K562 (cell line): Measurements from ENCODE around the gene ITPK1. TPM values are rescaled to one million over a fixed set of nuclear protein-coding genes. Genes with fewer than 3 reads are reported as not detected.

ENCODE experiments used
- ATAC-seq: fragments of 200-7000 bp; cut with Tn5 transposase; 3 replicates; pipeline ENCODE4 v1.9.1; 2020; ENCODE audit warnings: moderate library complexity
- BruUV-seq: library from RNA; stranded (reverse); fragments of 400-500 nt; replicated peaks from 2 replicates; lab custom pipeline; 2021; lab: Mats Ljungman, UMichigan
- CTCF ChIA-PET: fragments of 300-600 bp; formaldehyde crosslinking; extraction: SDS; loops from one replicate; lab custom pipeline; 2021; ENCODE audit warnings: low intra/inter-chr PET ratio; lab: Yijun Ruan, JAX
- POLR2A ChIA-PET: fragments of 300-600, 350-650 bp; sonication (Branson Sonifier 250); formaldehyde crosslinking; extraction: SDS; loops from one replicate; lab custom pipeline; 2021; ENCODE audit warnings: antibody characterized with exemption, inconsistent platforms; lab: Yijun Ruan, JAX
- DNase-seq, 4 experiments: peaks; one replicate each; pipeline versions ENCODE4 v3.0.0 to v3.0.0-alpha.2; 2011 to 2018; ENCODE audit warnings: low spot score in 3 of 4, mixed read lengths in 3 of 4; ENCODE audit errors: extremely low read depth in 1 of 4
- FAIRE-seq: peaks from 2 replicates; lab custom pipeline; 2011; peaks lifted over from hg19 to GRCh38; lab: Jason Lieb, UNC
- H2AFZ ChIP-seq: 2 replicates; pipeline ENCODE4 v1.6.0; 2011; ENCODE audit warnings: low read depth, low read length, control low read depth, inconsistent platforms
- H3K27ac ChIP-seq: fragments of 200-600 bp; 3 replicates; pipeline ENCODE4 v1.8.0; 2011; ENCODE audit warnings: low read depth, mild to moderate bottlenecking, control low read depth, inconsistent platforms, low read length, moderate library complexity, mixed read lengths; ENCODE audit errors: extremely low read depth
- H3K27me3 ChIP-seq, 2 experiments: fragments of 300-600 bp in 1 of 2; 2 replicates in 1 of 2; 3 replicates in 1 of 2; pipeline versions ENCODE4 v1.6.0 to v1.8.0; 2011; ENCODE audit warnings: inconsistent platforms in 2 of 2, low read length in 2 of 2, mild to moderate bottlenecking in 1 of 2, mixed read lengths in 1 of 2, moderate library complexity in 1 of 2; ENCODE audit not compliant: control insufficient read depth in 2 of 2, insufficient read depth in 2 of 2
- H3K36me3 ChIP-seq: fragments of 300-600 bp; 3 replicates; pipeline ENCODE4 v1.8.0; 2011; ENCODE audit warnings: mild to moderate bottlenecking, low read length, inconsistent platforms; ENCODE audit not compliant: control insufficient read depth, insufficient read depth
- H3K4me1 ChIP-seq, 2 experiments: fragments of 200-600 bp in 1 of 2; replicated peaks in 1 of 2; 2 replicates in 1 of 2; 3 replicates in 1 of 2; pipeline versions ENCODE4 v1.5.1 to v1.8.0; 2011; ENCODE audit warnings: inconsistent platforms in 2 of 2, low read length in 2 of 2, mild to moderate bottlenecking in 1 of 2, mixed read lengths in 1 of 2, moderate library complexity in 1 of 2; ENCODE audit not compliant: control insufficient read depth in 2 of 2, insufficient read depth in 2 of 2
- H3K4me2 ChIP-seq: 2 replicates; pipeline ENCODE4 v1.6.1; 2011; ENCODE audit warnings: low read length, control low read depth, inconsistent platforms, mixed read lengths; ENCODE audit not compliant: insufficient read depth
- H3K4me3 ChIP-seq: fragments of 200-600 bp; sonication (generic), shearing (Covaris generic); 2 replicates; pipeline ENCODE4 v1.5.1; 2016; ENCODE audit warnings: control low read depth, inconsistent platforms
- H3K79me2 ChIP-seq: fragments of 200-600 bp; 3 replicates; pipeline ENCODE4 v1.8.0; 2011; ENCODE audit warnings: low read length, inconsistent platforms; ENCODE audit not compliant: control insufficient read depth, insufficient read depth
- H3K9ac ChIP-seq, 2 experiments: 2 replicates each; pipeline versions ENCODE4 v1.6.0 to v1.6.1; 2011; ENCODE audit warnings: low read depth in 2 of 2, low read length in 2 of 2, control low read depth in 1 of 2, inconsistent platforms in 1 of 2, mild to moderate bottlenecking in 1 of 2, mixed read lengths in 1 of 2; ENCODE audit not compliant: insufficient read depth in 1 of 2
- H3K9me1 ChIP-seq: one replicate; pipeline ENCODE4 v1.6.0; 2011; ENCODE audit warnings: inconsistent platforms, mild to moderate bottlenecking, low read length, moderate library complexity; ENCODE audit not compliant: control insufficient read depth, insufficient read depth
- H3K9me3 ChIP-seq: replicated peaks from 2 replicates; pipeline ENCODE4 v1.5.1; 2011; ENCODE audit warnings: low read depth, low read length, inconsistent platforms; ENCODE audit not compliant: control insufficient read depth, insufficient read depth
- H4K20me1 ChIP-seq: replicated peaks from 2 replicates; pipeline ENCODE4 v1.6.1; 2011; ENCODE audit warnings: low read length, inconsistent platforms, mixed read lengths; ENCODE audit not compliant: control insufficient read depth, insufficient read depth
- CHD2 ChIP-seq: IDR thresholded peaks from 2 replicates; pipeline ENCODE4 v1.6.1; 2011; ENCODE audit warnings: low read depth, low read length
- E2F6 ChIP-seq, 2 experiments: IDR thresholded peaks; 2 replicates each; pipeline ENCODE4 v1.6.1; 2011; ENCODE audit warnings: borderline replicate concordance in 1 of 2, control low read depth in 1 of 2, low read depth in 1 of 2, low read length in 1 of 2, mild to moderate bottlenecking in 1 of 2, mixed read lengths in 1 of 2, moderate library complexity in 1 of 2; ENCODE audit not compliant: insufficient read depth in 1 of 2, insufficient read length in 1 of 2, poor library complexity in 1 of 2, severe bottlenecking in 1 of 2; ENCODE audit errors: extremely low read depth in 1 of 2
- MITF ChIP-seq: IDR thresholded peaks from 2 replicates; pipeline ENCODE4 v1.6.1; 2014; ENCODE audit warnings: antibody characterized with exemption
- REST ChIP-seq, 2 experiments: fragments of 450-650 bp; formaldehyde crosslinking in 1 of 2; IDR thresholded peaks; 2 replicates each; pipeline versions ENCODE4 v1.4.0 to v1.6.1; 2014 to 2020; ENCODE audit warnings: mild to moderate bottlenecking in 2 of 2, borderline replicate concordance in 1 of 2, low read depth in 1 of 2
- SNIP1 ChIP-seq: fragments of 450-650 bp; IDR thresholded peaks from 2 replicates; pipeline ENCODE4 v1.7.1; 2017; ENCODE audit warnings: low read depth, mild to moderate bottlenecking
- ZNF146 ChIP-seq: IDR thresholded peaks from one replicate; pipeline ENCODE4 v1.6.1; 2018; ENCODE audit warnings: missing compliant biosample characterization; ENCODE audit not compliant: unreplicated experiment
- ZNF232 ChIP-seq: sonication (generic); formaldehyde crosslinking; IDR thresholded peaks from 2 replicates; pipeline ENCODE4 v1.8.0; 2022; ENCODE audit warnings: mild to moderate bottlenecking, missing genetic modification reagents
- ZNF274 ChIP-seq: IDR thresholded peaks from 2 replicates; pipeline ENCODE4 v1.6.1; 2011; ENCODE audit warnings: low read depth, mild to moderate bottlenecking, low read length, moderate library complexity, borderline replicate concordance
- WGBS: fragments of 100-300 bp; shearing (Covaris generic); methylation state at CpG from one replicate; pipeline ENCODE4 v1.1.6; 2016; ENCODE audit warnings: low coverage, mixed read lengths; ENCODE audit not compliant: insufficient coverage; ENCODE audit errors: missing lambda C conversion rate; 5-methylcytosine and 5-hydroxymethylcytosine counted together
- in situ Hi-C: fragments of 300-500 bp; cut with MboI; formaldehyde crosslinking; loops from 4 replicates; pipeline ENCODE4 v1.15.0; 2018; ENCODE audit warnings: inconsistent platforms, mixed read lengths
- intact Hi-C: fragments of 100-400 bp; cut with micrococcal nuclease; formaldehyde crosslinking; loops from 2 replicates; pipeline ENCODE4 v1.14.2; 2022
- polyA plus RNA-seq, 8 experiments: library from polyadenylated mRNA; depleted of rRNA in 4 of 8; stranded (reverse) in 5 of 8; unstranded in 3 of 8; fragments of >200 nt; fragmentation: Nextera tagmentation in 2 of 8; fragmentation: Illumina TruSeq in 1 of 8; extraction: Ambion mirVana in 2 of 8; extraction: Trizol in 1 of 8; gene quantifications; 2 replicates each; pipeline versions ENCODE4 v1.2.1 to v1.2.3, GENCODE V29; 2011 to 2014; ENCODE audit warnings: inconsistent platforms in 1 of 8, missing spikeins in 1 of 8
- total RNA-seq, 7 experiments: library from RNA; depleted of rRNA in 6 of 7; stranded (reverse); fragments of >200 nt in 6 of 7; fragmentation: Illumina TruSeq in 2 of 7; extraction: Trizol in 2 of 7; gene quantifications; 2 replicates each; pipeline versions ENCODE4 v1.2.1 to v1.2.3, GENCODE V29; 2011 to 2021; ENCODE audit warnings: low replicate concordance in 1 of 7

ITPK1 gene
- total and polyA plus RNA-seq, 9 of the 15 experiments (the other 6 are each of a cell fraction or from before 2014, with no cell fraction given): 1.2 to 39.2 (median 23.0) TPM

GRCh38 chr14:93112891-93113677, 2.6 kb downstream of the ITPK1 start:
- DNase-seq (peak; percentile 47 to 80 (median 52)), ATAC-seq (peak; percentile 69), FAIRE-seq (peak; percentile 88)
- in situ Hi-C loops (no loop called here), intact Hi-C loops (loop anchor here (1.0 to 5.0 kb wide), 5 partner anchors 19 to 161 kb away; partner anchors contain the start of genes GON7 and UBR7)
- Histone ChIP-seq H3K4me1 (peaks cover 13 to 29% of the 10 kb centered on the region in 2 experiments; a peak in 4 of 5 replicates), H3K4me3 (no peak overlapping the region), H3K4me2 (peak overlapping the region; percentile 62), H3K36me3 (no peaks in the 10 kb centered on the region), H3K27me3 (no peaks in the 10 kb centered on the region), H3K27ac (peak overlapping the region; percentile 57; the same call in 1 of the 3 replicates), H3K9ac (no peak overlapping the region; a peak in 1 of 4 replicates), H2AFZ (peak overlapping the region; percentile 75), H3K9me1 (no peaks in the 10 kb centered on the region), H3K79me2 (peaks cover 17% of the 10 kb centered on the region; the same call in 2 of the 3 replicates), H3K9me3 (no peaks in the 10 kb centered on the region), H4K20me1 (0 out of 2 replicates have a peak, but pooled peaks cover 5% of the 10 kb centered on the region)
- CTCF ChIA-PET: interaction anchor here (0.6 to 2.5 kb wide), 11 partner anchors 8 to 506 kb away, joined by 3 to 22 read pairs (median 4); partner anchors contain the start of genes GON7, LYSET, MOAP1 and UBR7
- WGBS: 10% methylated on average over 15 of the region's 15 CpGs
- BruUV-seq: no TSS peak
- POLR2A ChIA-PET: interaction anchor here (0.6 to 2.1 kb wide), 10 partner anchors 12 to 1594 kb away, joined by 3 to 11 read pairs (median 3); partner anchors contain the start of gene UBR7
- TF ChIP-seq ZNF232 (no peak), SNIP1 (no peak), CHD2 (no peak), REST (IDR thresholded peaks at IDR 0.05; ENCODE audit: borderline replicate concordance) (peak; percentile 47), REST (CRISPR knock-in tag; IDR thresholded peaks at IDR 0.05; ENCODE audit: low read depth) (no peak), MITF (no peak), E2F6 (IDR thresholded peaks at IDR 0.05; ENCODE audit: borderline replicate concordance in 1 of 2, extremely low read depth in 1 of 2, insufficient read depth in 1 of 2, insufficient read length in 1 of 2, low read depth in 1 of 2, low read length in 1 of 2, poor library complexity in 1 of 2, severe bottlenecking in 1 of 2) (no peak), ZNF274 (no peak), ZNF146 (no peak)
